ENCODE data around the gene PRPSAP2.
"Not testable (repeated sequence)": the region's sequence is repeated elsewhere in the genome, so short reads cannot be mapped to it uniquely, and the experiment has no call there.

PRPSAP2 gene, protein sequence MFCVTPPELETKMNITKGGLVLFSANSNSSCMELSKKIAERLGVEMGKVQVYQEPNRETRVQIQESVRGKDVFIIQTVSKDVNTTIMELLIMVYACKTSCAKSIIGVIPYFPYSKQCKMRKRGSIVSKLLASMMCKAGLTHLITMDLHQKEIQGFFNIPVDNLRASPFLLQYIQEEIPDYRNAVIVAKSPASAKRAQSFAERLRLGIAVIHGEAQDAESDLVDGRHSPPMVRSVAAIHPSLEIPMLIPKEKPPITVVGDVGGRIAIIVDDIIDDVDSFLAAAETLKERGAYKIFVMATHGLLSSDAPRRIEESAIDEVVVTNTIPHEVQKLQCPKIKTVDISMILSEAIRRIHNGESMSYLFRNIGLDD

DNA sequence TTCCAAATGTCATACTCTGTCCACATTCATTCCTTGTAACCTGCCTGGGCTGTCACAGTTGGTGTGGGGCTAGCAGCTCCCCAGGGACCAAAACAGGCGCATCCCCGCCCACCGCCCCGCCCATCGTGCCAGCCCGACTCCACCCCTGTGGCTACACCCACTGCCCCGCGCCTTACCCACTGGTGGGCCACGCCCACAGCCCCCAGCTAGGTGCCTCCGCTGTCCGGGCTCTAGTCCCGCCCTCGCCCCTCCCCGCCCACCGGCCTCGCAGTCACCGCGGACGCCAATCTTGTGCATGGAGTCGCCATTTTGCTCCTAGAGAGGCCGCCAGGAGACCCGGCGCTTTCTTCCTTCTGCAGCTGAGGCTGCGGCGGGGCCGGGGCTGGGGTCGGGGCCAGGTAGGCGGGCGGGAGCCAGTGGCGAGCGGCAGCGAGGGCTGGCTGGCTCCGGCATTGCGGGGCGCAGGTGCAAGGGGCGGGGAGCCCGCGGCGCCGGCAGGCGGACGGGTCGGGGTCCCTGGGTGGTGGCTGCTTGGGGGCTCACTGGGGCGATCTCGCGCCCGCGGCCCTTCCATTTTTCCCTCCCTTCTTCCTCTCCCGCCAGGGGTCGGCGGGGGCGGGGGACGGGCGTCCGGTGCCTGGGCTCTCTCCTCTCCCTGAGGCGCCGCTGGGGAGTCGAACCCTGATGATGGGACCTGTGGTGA, at the start of gene PRPSAP2:
Gene PRPSAP2, plus strand, starts transcription at position 268 of the 703 bp plus-strand sequence. CDS start 7,703 bp downstream, outside the sequence.
- peak; percentile 95 for DNase-seq

DNA sequence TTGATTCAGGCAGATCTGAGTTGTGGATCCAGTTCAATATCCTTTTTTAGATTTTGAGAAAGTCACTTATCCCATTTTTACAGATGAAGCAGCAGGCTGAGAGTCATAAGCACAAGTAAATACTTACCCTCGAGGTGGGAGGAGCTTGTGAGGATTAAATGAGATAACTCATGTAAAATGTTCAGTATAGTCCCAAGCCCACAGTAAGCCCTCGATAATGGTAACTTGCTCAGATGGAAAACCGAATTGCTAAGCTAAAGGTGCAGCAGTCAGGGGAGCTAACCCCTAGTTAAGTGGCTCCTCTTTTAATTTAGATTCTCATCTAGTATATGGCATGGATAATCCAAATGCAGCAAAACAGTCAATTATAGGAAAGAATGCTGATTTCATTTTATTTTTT, 42.0 kb upstream of the PRPSAP2 start:
- not testable (repeated sequence) for DNase-seq

DNA sequence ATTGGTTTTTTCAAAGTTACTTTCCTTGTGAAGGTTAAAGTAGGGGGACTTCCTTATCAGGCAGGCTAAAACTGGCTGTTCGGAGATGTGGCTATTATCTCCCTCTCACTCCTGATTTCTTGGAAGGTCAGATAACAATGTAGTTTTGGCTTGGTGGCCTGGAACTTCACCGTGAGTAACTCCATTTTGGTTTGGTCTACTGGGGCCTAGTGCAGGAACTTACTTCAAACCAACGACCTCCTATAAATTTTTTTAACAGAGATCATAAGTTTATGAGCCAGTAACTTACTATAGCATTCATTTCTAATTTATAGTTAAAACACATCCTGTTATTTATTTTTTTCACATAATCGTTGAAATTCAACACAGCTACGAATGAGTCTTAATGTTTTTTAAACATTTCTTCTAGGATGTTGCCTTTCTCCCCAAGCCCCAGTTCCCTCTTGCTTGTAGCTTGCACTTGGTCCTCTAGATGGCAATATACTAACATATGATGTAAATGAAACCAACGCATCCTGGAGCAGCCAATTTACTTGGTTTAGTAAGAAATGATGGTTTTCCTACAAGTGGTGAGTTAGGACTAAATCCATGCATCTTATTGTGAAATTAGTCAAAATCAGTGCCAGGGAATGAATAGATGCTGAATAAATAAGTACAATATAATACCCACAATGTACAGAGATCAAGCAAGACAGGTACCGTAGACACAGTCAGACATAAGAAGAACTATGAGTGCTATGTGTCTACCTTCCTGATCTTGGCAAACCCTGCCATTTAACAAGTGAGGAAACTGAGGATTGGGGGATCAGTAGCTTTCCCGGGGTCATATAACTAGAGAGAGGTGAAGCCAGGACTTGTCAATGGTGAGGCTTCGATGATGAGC, 41.2 kb upstream of the PRPSAP2 start:
- DNase-seq = not testable (repeated sequence)

DNA sequence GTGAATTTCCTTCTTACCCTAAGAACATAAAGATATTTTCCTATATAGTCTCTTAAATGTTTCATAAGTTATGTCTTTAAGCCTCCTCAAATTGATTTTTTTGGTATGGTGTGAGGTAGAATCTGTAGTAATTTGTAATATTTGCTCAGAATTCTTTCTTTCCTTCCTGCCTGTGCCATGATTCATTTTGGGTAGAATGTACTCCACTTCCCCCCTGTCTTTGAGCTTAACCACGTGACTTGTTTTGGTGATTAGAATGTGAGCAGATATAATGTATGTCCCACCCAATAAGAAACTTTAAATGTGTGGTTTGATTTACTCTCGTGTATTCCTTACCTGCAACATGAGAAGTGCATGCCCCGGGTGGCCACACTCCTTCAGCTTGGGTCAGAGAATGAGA, 36.5 kb upstream of the PRPSAP2 start:
- DNase-seq = not testable (repeated sequence)

GRCh38 chr17:18827613-18828012, 30.3 kb upstream of the PRPSAP2 start:
- DNase-seq = not testable (repeated sequence)

- DNase-seq = no peak
These were observed 9.4 kb upstream of the PRPSAP2 start for GRCh38 chr17:18848501-18848900.

DNA sequence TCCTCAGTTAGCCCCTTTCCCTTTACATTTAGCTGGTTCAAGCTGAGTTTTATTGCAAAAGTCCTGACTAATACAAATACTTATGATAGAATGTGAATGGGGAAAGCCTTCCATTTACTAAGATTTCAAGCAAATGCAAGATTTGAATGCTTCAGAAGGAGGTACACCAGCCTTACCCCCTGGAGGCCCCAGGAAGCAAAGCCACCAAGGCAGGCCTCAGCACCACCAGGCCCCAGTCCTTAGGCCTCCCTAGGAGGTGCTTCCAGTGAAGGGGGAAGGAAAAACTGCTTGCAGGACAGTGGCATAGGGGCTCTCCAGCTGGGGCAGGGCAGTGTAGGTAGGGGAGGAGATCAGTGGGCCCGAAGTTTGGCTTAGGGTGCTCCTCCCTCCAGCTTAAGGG, 7.3 kb upstream of the PRPSAP2 start:
- no peak for DNase-seq

DNA sequence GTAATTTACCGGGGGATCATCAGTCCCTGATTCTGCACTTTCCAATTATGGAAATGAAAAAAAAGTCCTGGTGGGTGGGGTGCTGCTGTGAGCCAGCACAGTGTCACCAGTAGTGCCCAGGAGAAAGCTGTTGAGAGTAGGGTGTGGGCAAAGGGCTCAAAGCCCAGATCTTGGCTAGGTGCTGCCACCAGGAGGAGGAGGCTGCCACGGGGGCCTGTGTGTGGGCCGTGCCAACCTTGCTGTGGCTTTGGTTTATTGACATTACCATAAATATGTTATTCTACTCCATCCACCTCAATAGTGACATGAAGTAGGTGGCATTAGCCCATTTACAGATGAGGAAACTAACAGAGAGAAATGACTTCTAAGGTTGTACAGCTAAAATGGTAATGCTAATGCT, 6.7 kb upstream of the PRPSAP2 start:
- no peak for DNase-seq

- DNase-seq = no peak
These were observed 3.0 kb upstream of the PRPSAP2 start for GRCh38 chr17:18854956-18855355.

DNA sequence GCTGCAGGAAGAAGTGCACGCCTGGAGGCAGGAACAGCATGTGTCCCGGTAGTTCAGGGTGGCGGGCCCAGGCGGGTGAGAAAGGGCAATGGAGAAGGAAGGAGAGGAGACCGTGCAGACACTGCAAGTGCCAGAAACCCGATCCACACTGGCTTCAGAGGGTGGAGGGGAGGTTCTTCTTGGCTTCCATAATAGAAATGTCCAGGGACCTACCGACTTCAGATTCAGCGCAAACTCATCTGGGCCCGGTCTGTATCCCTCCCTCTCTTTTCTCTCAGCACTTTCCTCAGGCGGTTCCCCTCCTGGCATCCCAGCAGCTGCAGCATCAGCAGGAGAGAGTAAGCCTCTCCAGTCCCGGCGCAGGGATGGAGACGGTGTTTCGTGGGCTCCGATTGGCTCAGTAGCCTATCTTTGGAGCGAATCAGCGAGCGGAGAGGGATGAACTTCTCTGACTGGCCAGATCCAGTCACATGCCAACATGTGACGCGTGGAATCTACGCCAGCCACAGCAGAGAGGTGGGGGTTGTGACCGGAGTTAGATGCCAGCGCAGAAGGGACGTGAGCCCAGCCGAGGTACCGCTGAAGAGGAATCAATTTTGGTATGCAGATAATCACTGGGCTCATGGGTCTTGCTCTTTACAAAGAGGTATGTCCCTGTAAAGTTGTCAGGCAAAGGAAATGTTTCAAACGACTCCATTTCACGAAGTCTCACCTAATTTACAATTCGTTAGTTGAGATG, 1.9 kb upstream of the PRPSAP2 start:
- DNase-seq = peak; percentile 80

GRCh38 chr17:18856570-18856915, 1.4 kb upstream of the PRPSAP2 start:
- DNase-seq = no peak

GRCh38 chr17:18858567-18859245, 775 bp downstream of the PRPSAP2 start:
- DNase-seq = no peak

GRCh38 chr17:18859256-18859655, 1.3 kb downstream of the PRPSAP2 start:
- no peak for DNase-seq

GRCh38 chr17:18860161-18860972, 2.4 kb downstream of the PRPSAP2 start:
- DNase-seq = no peak

DNA sequence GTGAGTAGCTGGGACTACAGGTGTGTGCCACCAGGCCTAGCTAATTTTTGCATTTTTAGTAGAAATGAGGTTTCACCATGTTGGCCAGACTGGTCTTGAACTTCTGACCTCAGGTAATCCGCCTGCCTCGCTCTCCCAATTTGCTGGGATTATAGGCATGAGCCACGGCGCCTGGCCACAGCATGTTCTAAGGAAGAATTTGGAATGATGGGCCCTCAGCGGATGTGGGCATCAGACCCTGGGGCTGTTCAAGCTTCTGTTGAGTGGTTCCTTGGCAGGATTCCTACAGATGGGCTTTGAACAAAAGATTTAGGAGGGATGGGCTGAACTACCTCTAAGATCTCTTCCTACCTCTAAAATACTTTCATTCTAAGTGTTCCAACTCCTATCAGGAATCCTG, 4.1 kb downstream of the PRPSAP2 start:
- no peak for DNase-seq

DNA sequence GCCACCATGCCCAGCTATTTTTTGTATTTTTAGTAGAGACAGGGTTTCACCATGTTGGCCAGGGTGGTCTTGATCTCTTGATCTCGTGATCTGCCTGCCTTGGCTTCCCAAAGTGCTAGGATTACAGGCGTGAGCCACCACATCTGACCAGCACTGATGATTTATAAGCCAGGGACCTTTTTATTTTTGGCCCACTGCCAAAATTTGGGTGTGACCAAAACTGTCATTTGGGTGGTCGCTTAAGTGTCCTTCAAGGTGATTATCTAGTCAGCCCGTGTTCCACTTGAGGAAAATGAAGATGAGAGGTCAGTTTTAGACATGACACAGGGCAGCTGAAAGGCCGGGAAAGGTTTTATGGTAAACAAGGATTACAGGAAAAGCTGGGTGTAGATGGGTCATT, 7.1 kb downstream of the PRPSAP2 start:
- not testable (repeated sequence) for DNase-seq

DNA sequence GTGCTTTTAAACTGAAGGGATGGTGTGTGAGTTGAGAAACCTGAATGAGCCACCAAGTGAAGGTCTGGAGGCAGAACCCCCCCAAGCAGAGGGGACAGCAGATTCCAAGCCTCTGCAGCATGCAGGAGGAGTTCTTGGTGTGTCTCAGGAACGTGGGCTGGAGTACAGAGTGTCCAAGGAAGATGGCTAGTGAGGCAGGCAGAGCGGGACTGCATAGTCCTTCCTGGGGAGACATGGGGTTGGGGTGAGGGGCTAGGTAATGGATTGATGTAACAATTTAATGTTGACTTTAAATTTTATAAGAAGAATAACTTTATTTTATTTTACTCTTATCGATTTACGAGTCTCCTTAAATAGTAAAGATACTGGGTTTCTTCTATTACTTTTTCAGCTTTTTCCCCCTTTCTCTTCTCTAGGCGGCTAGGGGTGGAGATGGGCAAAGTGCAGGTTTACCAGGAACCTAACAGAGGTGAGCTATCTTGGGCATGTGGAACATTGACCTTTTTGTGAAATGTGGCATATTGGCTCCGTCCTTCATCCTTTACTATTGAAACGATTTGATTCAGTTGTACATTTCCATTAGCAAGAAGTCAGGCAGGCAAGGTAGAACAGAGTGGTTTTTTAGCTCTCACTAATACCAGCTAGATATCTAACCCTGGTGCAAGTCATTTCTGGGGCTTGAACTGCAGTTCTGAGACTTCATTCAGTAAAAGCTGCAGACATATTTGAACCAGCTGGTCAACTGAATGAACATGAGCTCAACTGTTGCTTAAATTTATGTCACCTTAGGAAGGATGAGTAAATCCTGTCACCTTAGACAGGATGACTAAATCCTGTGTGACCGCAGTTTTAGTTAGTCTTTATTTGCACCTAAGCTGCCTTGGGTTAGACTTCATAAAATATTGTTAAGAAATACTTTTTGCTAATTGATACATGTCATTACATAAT, 9.2 kb downstream of the PRPSAP2 start:
- no peak for DNase-seq

DNA sequence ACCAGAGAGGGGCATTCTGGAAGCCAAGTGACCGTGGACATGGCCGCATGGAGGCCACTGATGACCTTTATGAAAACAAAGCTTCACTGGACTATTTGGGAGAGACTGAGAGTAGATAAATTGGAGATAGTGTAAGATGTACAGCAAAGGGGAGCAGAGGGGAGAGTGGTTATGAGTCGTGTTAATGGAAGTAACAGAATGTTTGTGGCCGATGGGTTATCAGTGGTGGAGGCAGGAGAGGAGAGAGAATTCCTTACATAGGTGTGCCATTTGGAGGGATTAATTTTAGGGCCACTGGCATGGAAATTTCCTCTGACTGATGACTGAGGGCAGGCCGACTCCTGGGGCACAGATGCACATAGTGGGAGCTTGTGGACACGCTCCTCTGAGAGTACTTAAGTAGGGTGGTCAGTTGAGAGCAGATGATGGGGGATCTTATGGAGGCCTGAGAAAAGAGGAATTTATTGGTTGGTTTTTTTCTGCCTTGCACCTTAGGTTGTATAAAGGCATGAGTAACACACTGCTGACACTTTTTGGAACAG, 19.2 kb downstream of the PRPSAP2 start:
- no peak for DNase-seq

- no peak for DNase-seq
These were observed 30.9 kb downstream of the PRPSAP2 start for GRCh38 chr17:18888766-18889290.

Data from stimulated activated CD4-positive, alpha-beta T cell treated with anti-CD3 and anti-CD28 coated beads, Interleukin-4, amount 100 ng/mL, for 1 hour (primary cell).